Uterus (tissue), 4 donors: ENCODE measurements around the gene DDAH2. TPM values are rescaled to one million over a fixed set of nuclear protein-coding genes. Genes with fewer than 3 reads are reported as not detected.

Source experiments
- DNase-seq, 2 donors: peaks; one replicate each; pipeline ENCODE4 v3.0.0-alpha.2; 2019 to 2020
- H3K27ac ChIP-seq, 2 donors: fragments of 200-600 bp; sonication (generic); 1 replicate in 1 of 2; 2 replicates in 1 of 2; pipeline ENCODE4 v1.5.1; 2016 to 2018
- H3K27me3 ChIP-seq, 2 donors: fragments of 200-600 bp; sonication (generic); one replicate each; pipeline ENCODE4 v1.5.1; 2018 to 2019; ENCODE audit warnings: control low read depth in 1 of 2
- H3K36me3 ChIP-seq, 2 donors: fragments of 200-600 bp; sonication (generic); one replicate each; pipeline ENCODE4 v1.5.1; 2019; ENCODE audit warnings: control low read depth in 1 of 2
- H3K4me1 ChIP-seq, 2 donors: fragments of 200-600 bp; sonication (generic); one replicate each; pipeline ENCODE4 v1.5.1; 2018 to 2019; ENCODE audit warnings: control low read depth in 1 of 2
- H3K4me3 ChIP-seq, 2 donors: fragments of 200-600 bp; sonication (generic); 1 replicate in 1 of 2; 2 replicates in 1 of 2; pipeline ENCODE4 v1.5.1; 2018 to 2019; ENCODE audit warnings: mild to moderate bottlenecking in 1 of 2
- H3K9me3 ChIP-seq, 2 donors: fragments of 200-600 bp; sonication (generic); one replicate each; pipeline ENCODE4 v1.5.1; 2019; ENCODE audit warnings: control low read depth in 1 of 2
- CTCF ChIP-seq, 4 experiments: fragments of 200-600 bp in 2 of 4; fragments of 450-650 bp in 2 of 4; sonication (generic) in 2 of 4; IDR thresholded peaks; one replicate each; pipeline ENCODE4 v1.5.1; 2016 to 2019; ENCODE audit warnings: antibody characterized with exemption in 4 of 4, mild to moderate bottlenecking in 2 of 4, moderate library complexity in 1 of 4
- POLR2A ChIP-seq, 2 donors: fragments of 450-650 bp; IDR thresholded peaks; one replicate each; pipeline ENCODE4 v1.6.1; 2016; ENCODE audit warnings: antibody characterized with exemption in 2 of 2, mild to moderate bottlenecking in 1 of 2, moderate library complexity in 1 of 2
- intact Hi-C: fragments of 100-400 bp; cut with DNase I; formaldehyde crosslinking; loops from one replicate; pipeline ENCODE4 v1.15.1; 2023; ENCODE audit warnings: low total_unique reads
- total RNA-seq, 4 donors: library from RNA; depleted of rRNA in 3 of 4; stranded (reverse); fragments of >200 nt in 3 of 4; gene quantifications; one replicate each; pipeline versions ENCODE4 v1.1.0 to v1.2.4, GENCODE V29; 2014 to 2023
- donor health status: DM: yes; HTN: yes; CAD: no.

The DDAH2 gene
- total RNA-seq, 4 donors from 2014 or later, result 97.6 to 240 (median 158) TPM

- intact Hi-C loops, result loop anchor here (10.0 kb wide), 1 partner anchor 65 kb away; the partner anchor contains the start of gene VARS1
- Histone ChIP-seq H3K27ac (peak overlapping the region; percentile 93 to 100), H3K36me3 (no peaks in the 10 kb centered on the region), H3K4me3 (peak overlapping the region; percentile 65 to 97), H3K9me3 (no peaks in the 10 kb centered on the region), H3K27me3 (no peaks in the 10 kb centered on the region), H3K4me1 (peaks cover 6 to 21% of the 10 kb centered on the region in 2 donors)
- DNase-seq, result peak; percentile 94 to 97
- TF ChIP-seq POLR2A (IDR thresholded peaks at IDR 0.05) (peak; percentile 84 to 93), CTCF (IDR thresholded peaks at IDR 0.05) (no peak)
Observed at GRCh38 chr6:31729979-31730630, 1.0 kb upstream of the DDAH2 start.

GRCh38 chr6:31729515-31729978 lies 448 bp upstream of the DDAH2 start:
- intact Hi-C loops, result no loop called here
- DNase-seq, result peak; percentile 95 to 96
- TF ChIP-seq CTCF (IDR thresholded peaks at IDR 0.05) (peak in 2 of 4 experiments; percentile 74 to 79), POLR2A (IDR thresholded peaks at IDR 0.05) (peak; percentile 29 to 50)
- peaks cover 6 to 17% of the 10 kb centered on the region in 2 donors for H3K4me1 ChIP-seq
- H3K4me3 ChIP-seq, result peak overlapping the region; percentile 65 to 97
- no peaks in the 10 kb centered on the region for H3K27me3 ChIP-seq
- H3K27ac ChIP-seq, result peak overlapping the region; percentile 93 to 100
- H3K9me3 ChIP-seq, result no peaks in the 10 kb centered on the region
- H3K36me3 ChIP-seq, result no peaks in the 10 kb centered on the region

GRCh38 chr6:31727717-31728671 lies 1.1 kb downstream of the DDAH2 start:
- no peaks in the 10 kb centered on the region for H3K27me3 ChIP-seq
- intact Hi-C loops, result no loop called here
- peak overlapping the region; percentile 65 to 97 for H3K4me3 ChIP-seq
- peak overlapping the region; percentile 93 to 100 for H3K27ac ChIP-seq
- peaks cover 4 to 6% of the 10 kb centered on the region in 2 donors for H3K4me1 ChIP-seq
- peak; percentile 49 for DNase-seq
- TF ChIP-seq POLR2A (IDR thresholded peaks at IDR 0.05), result no peak
- no peak for TF ChIP-seq CTCF (IDR thresholded peaks at IDR 0.05)
- no peaks in the 10 kb centered on the region for H3K9me3 ChIP-seq
- H3K36me3 ChIP-seq, result no peaks in the 10 kb centered on the region

- intact Hi-C loops, result no loop called here
- no peaks in the 10 kb centered on the region for H3K27me3 ChIP-seq
- H3K9me3 ChIP-seq, result no peaks in the 10 kb centered on the region
- H3K27ac ChIP-seq, result peak overlapping the region; percentile 93 to 100
- no peak overlapping the region for H3K4me3 ChIP-seq
- no peaks in the 10 kb centered on the region for H3K36me3 ChIP-seq
- H3K4me1 ChIP-seq, result peaks cover 4 to 6% of the 10 kb centered on the region in 2 donors
- TF ChIP-seq CTCF (IDR thresholded peaks at IDR 0.05), result no peak
- no peak for TF ChIP-seq POLR2A (IDR thresholded peaks at IDR 0.05)
- DNase-seq, result no peak
Observed at GRCh38 chr6:31727034-31727716, 1.9 kb downstream of the DDAH2 start.
